HepG2 (cell line): ENCODE measurements around the gene LIMK2. TPM values are rescaled to one million over a fixed set of nuclear protein-coding genes. Genes with fewer than 3 reads are reported as not detected.
A peak's percentile ranks its signal among the peaks of the same experiment; 100 is the strongest.

Source experiments
- AKNA ChIP-seq: sonication (generic); formaldehyde crosslinking; IDR thresholded peaks from 2 replicates; pipeline ENCODE4 v1.4.0; 2020; ENCODE audit warnings: missing genetic modification reagents, borderline replicate concordance
- DMAP1 ChIP-seq: IDR thresholded peaks from 2 replicates; pipeline ENCODE4 v1.6.1; 2016
- DPF2 ChIP-seq: sonication (generic); formaldehyde crosslinking; IDR thresholded peaks from 2 replicates; pipeline ENCODE4 v1.4.0; 2020; ENCODE audit warnings: mild to moderate bottlenecking, low read depth, missing genetic modification reagents, borderline replicate concordance
- EEA1 ChIP-seq: sonication (generic); formaldehyde crosslinking; IDR thresholded peaks from 2 replicates; pipeline ENCODE4 v1.5.1; 2020; ENCODE audit warnings: mild to moderate bottlenecking, missing genetic modification reagents, borderline replicate concordance
- HMG20B ChIP-seq: conservative IDR thresholded peaks from 2 replicates; pipeline ENCODE4 v1.6.1; 2016; ENCODE audit warnings: missing genetic modification reagents, missing compliant biosample characterization
- MBNL3 ChIP-seq: fragments of 250-450 bp; sonication (Bioruptor Pico); conservative IDR thresholded peaks from 2 replicates; pipeline ENCODE4 v1.8.0; 2022; ENCODE audit warnings: mild to moderate bottlenecking, inconsistent platforms
- MED13 ChIP-seq: sonication (generic); formaldehyde crosslinking; IDR thresholded peaks from 2 replicates; pipeline ENCODE4 v1.5.0; 2020; ENCODE audit warnings: missing genetic modification reagents
- PAWR ChIP-seq: sonication (generic); formaldehyde crosslinking; IDR thresholded peaks from 2 replicates; pipeline ENCODE4 v1.4.0; 2020; ENCODE audit warnings: missing genetic modification reagents, mild to moderate bottlenecking, borderline replicate concordance
- SATB2 ChIP-seq: sonication (generic); formaldehyde crosslinking; IDR thresholded peaks from 2 replicates; pipeline ENCODE4 v1.5.0; 2020; ENCODE audit warnings: missing genetic modification reagents
- ZBED4 ChIP-seq: sonication (generic); formaldehyde crosslinking; IDR thresholded peaks from 2 replicates; pipeline ENCODE4 v1.4.0; 2020; ENCODE audit warnings: missing genetic modification reagents, borderline replicate concordance
- ZNF292 ChIP-seq: sonication (generic); formaldehyde crosslinking; IDR thresholded peaks from 2 replicates; pipeline ENCODE4 v1.8.1; 2022; ENCODE audit warnings: mild to moderate bottlenecking, low read depth, missing genetic modification reagents, borderline replicate concordance
- ZSCAN22 ChIP-seq: sonication (generic); formaldehyde crosslinking; IDR thresholded peaks from 2 replicates; pipeline ENCODE4 v1.4.0; 2020; ENCODE audit warnings: mild to moderate bottlenecking, missing genetic modification reagents
- polyA plus RNA-seq, 8 experiments: library from polyadenylated mRNA; depleted of rRNA in 3 of 8; stranded (reverse) in 7 of 8; unstranded in 1 of 8; fragments of >200 nt; fragmentation: Illumina TruSeq in 4 of 8; extraction: Trizol in 4 of 8; gene quantifications; 2 replicates each; pipeline versions ENCODE4 v1.2.1 to v1.2.3, GENCODE V29; 2011 to 2016; ENCODE audit warnings: low read depth in 4 of 8, missing spikeins in 1 of 8, mixed read lengths in 1 of 8; ENCODE audit not compliant: insufficient read depth in 1 of 8
- total RNA-seq, 5 experiments: library from RNA; depleted of rRNA; stranded (reverse); fragments of >200 nt; fragmentation: Illumina TruSeq; extraction: Trizol; gene quantifications; 2 replicates each; pipeline ENCODE4 v1.2.3, GENCODE V29; 2016; ENCODE audit warnings: low read depth in 1 of 5
- TF ChIP-seq, protein P1 (sequence below): sonication (generic); formaldehyde crosslinking; IDR thresholded peaks from 2 replicates; pipeline ENCODE4 v1.5.0; 2020; ENCODE audit warnings: missing genetic modification reagents, mild to moderate bottlenecking, borderline replicate concordance
- TF ChIP-seq, protein P2 (sequence below): conservative IDR thresholded peaks from 2 replicates; pipeline ENCODE4 v1.6.1; 2018; ENCODE audit warnings: missing genetic modification reagents
- TF ChIP-seq, protein P3 (sequence below): sonication (generic); formaldehyde crosslinking; IDR thresholded peaks from 2 replicates; pipeline ENCODE4 v1.5.1; 2020; ENCODE audit warnings: mild to moderate bottlenecking, missing genetic modification reagents, moderate library complexity

LIMK2 gene
- total and polyA plus RNA-seq, 2 of the 13 experiments (the other 11 are each of a cell fraction or from before 2014, with no cell fraction given), result 20.9 to 29.8 TPM

- TF ChIP-seq DMAP1 (CRISPR knock-in tag), result 0 out of 2 replicates have a peak, but pooled peaks have one; percentile 43
- no peak for TF ChIP-seq PAWR (CRISPR knock-in tag)
- TF ChIP-seq, protein P1, sequence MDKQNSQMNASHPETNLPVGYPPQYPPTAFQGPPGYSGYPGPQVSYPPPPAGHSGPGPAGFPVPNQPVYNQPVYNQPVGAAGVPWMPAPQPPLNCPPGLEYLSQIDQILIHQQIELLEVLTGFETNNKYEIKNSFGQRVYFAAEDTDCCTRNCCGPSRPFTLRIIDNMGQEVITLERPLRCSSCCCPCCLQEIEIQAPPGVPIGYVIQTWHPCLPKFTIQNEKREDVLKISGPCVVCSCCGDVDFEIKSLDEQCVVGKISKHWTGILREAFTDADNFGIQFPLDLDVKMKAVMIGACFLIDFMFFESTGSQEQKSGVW (CRISPR knock-in tag), result no peak
- 0 out of 2 replicates have a peak, but pooled peaks have one; percentile 11 for TF ChIP-seq HMG20B (CRISPR knock-in tag)
- peak; percentile 100 for TF ChIP-seq ZNF292 (CRISPR knock-in tag)
- no peak for TF ChIP-seq MED13 (CRISPR knock-in tag)
- TF ChIP-seq DPF2 (CRISPR knock-in tag), result peak; percentile 65
- TF ChIP-seq, protein P2, sequence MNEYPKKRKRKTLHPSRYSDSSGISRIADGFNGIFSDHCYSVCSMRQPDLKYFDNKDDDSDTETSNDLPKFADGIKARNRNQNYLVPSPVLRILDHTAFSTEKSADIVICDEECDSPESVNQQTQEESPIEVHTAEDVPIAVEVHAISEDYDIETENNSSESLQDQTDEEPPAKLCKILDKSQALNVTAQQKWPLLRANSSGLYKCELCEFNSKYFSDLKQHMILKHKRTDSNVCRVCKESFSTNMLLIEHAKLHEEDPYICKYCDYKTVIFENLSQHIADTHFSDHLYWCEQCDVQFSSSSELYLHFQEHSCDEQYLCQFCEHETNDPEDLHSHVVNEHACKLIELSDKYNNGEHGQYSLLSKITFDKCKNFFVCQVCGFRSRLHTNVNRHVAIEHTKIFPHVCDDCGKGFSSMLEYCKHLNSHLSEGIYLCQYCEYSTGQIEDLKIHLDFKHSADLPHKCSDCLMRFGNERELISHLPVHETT (CRISPR knock-in tag), result no peak
- TF ChIP-seq EEA1, result no peak
- no peak for TF ChIP-seq ZBED4 (CRISPR knock-in tag)
- TF ChIP-seq AKNA (CRISPR knock-in tag), result no peak
- no peak for TF ChIP-seq MBNL3 (CRISPR knock-in tag)
- TF ChIP-seq, protein P3, sequence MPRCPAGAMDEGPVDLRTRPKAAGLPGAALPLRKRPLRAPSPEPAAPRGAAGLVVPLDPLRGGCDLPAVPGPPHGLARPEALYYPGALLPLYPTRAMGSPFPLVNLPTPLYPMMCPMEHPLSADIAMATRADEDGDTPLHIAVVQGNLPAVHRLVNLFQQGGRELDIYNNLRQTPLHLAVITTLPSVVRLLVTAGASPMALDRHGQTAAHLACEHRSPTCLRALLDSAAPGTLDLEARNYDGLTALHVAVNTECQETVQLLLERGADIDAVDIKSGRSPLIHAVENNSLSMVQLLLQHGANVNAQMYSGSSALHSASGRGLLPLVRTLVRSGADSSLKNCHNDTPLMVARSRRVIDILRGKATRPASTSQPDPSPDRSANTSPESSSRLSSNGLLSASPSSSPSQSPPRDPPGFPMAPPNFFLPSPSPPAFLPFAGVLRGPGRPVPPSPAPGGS (CRISPR knock-in tag), result no peak
- no peak for TF ChIP-seq SATB2 (CRISPR knock-in tag)
- no peak for TF ChIP-seq ZSCAN22 (CRISPR knock-in tag)
Measured at GRCh38 chr22:31223786-31224191, 11.7 kb downstream of the LIMK2 start (continued).
